K562 (cell line): ENCODE data around the gene FNBP1. TPM values are rescaled to one million over a fixed set of nuclear protein-coding genes. Genes with fewer than 3 reads are reported as not detected.

Experiments
- ATAC-seq: fragments of 200-7000 bp; cut with Tn5 transposase; 3 replicates; pipeline ENCODE4 v1.9.1; 2020; ENCODE audit warnings: moderate library complexity
- BruUV-seq: library from RNA; stranded (reverse); fragments of 400-500 nt; replicated peaks from 2 replicates; lab custom pipeline; 2021; lab: Mats Ljungman, UMichigan
- CTCF ChIA-PET: fragments of 300-600 bp; formaldehyde crosslinking; extraction: SDS; loops from one replicate; lab custom pipeline; 2021; ENCODE audit warnings: low intra/inter-chr PET ratio; lab: Yijun Ruan, JAX
- POLR2A ChIA-PET: fragments of 300-600, 350-650 bp; sonication (Branson Sonifier 250); formaldehyde crosslinking; extraction: SDS; loops from one replicate; lab custom pipeline; 2021; ENCODE audit warnings: antibody characterized with exemption, inconsistent platforms; lab: Yijun Ruan, JAX
- DNase-seq, 4 experiments: peaks; one replicate each; pipeline versions ENCODE4 v3.0.0 to v3.0.0-alpha.2; 2011 to 2018; ENCODE audit warnings: low spot score in 3 of 4, mixed read lengths in 3 of 4; ENCODE audit errors: extremely low read depth in 1 of 4
- FAIRE-seq: peaks from 2 replicates; lab custom pipeline; 2011; peaks lifted over from hg19 to GRCh38; lab: Jason Lieb, UNC
- H2AFZ ChIP-seq: 2 replicates; pipeline ENCODE4 v1.6.0; 2011; ENCODE audit warnings: low read depth, low read length, control low read depth, inconsistent platforms
- H3K27ac ChIP-seq: fragments of 200-600 bp; 3 replicates; pipeline ENCODE4 v1.8.0; 2011; ENCODE audit warnings: low read depth, mild to moderate bottlenecking, control low read depth, inconsistent platforms, low read length, moderate library complexity, mixed read lengths; ENCODE audit errors: extremely low read depth
- H3K27me3 ChIP-seq, 2 experiments: fragments of 300-600 bp in 1 of 2; 2 replicates in 1 of 2; 3 replicates in 1 of 2; pipeline versions ENCODE4 v1.6.0 to v1.8.0; 2011; ENCODE audit warnings: inconsistent platforms in 2 of 2, low read length in 2 of 2, mild to moderate bottlenecking in 1 of 2, mixed read lengths in 1 of 2, moderate library complexity in 1 of 2; ENCODE audit not compliant: control insufficient read depth in 2 of 2, insufficient read depth in 2 of 2
- H3K36me3 ChIP-seq: fragments of 300-600 bp; 3 replicates; pipeline ENCODE4 v1.8.0; 2011; ENCODE audit warnings: mild to moderate bottlenecking, low read length, inconsistent platforms; ENCODE audit not compliant: control insufficient read depth, insufficient read depth
- H3K4me1 ChIP-seq, 2 experiments: fragments of 200-600 bp in 1 of 2; replicated peaks in 1 of 2; 2 replicates in 1 of 2; 3 replicates in 1 of 2; pipeline versions ENCODE4 v1.5.1 to v1.8.0; 2011; ENCODE audit warnings: inconsistent platforms in 2 of 2, low read length in 2 of 2, mild to moderate bottlenecking in 1 of 2, mixed read lengths in 1 of 2, moderate library complexity in 1 of 2; ENCODE audit not compliant: control insufficient read depth in 2 of 2, insufficient read depth in 2 of 2
- H3K4me2 ChIP-seq: 2 replicates; pipeline ENCODE4 v1.6.1; 2011; ENCODE audit warnings: low read length, control low read depth, inconsistent platforms, mixed read lengths; ENCODE audit not compliant: insufficient read depth
- H3K4me3 ChIP-seq: fragments of 200-600 bp; sonication (generic), shearing (Covaris generic); 2 replicates; pipeline ENCODE4 v1.5.1; 2016; ENCODE audit warnings: control low read depth, inconsistent platforms
- H3K79me2 ChIP-seq: fragments of 200-600 bp; 3 replicates; pipeline ENCODE4 v1.8.0; 2011; ENCODE audit warnings: low read length, inconsistent platforms; ENCODE audit not compliant: control insufficient read depth, insufficient read depth
- H3K9ac ChIP-seq, 2 experiments: 2 replicates each; pipeline versions ENCODE4 v1.6.0 to v1.6.1; 2011; ENCODE audit warnings: low read depth in 2 of 2, low read length in 2 of 2, control low read depth in 1 of 2, inconsistent platforms in 1 of 2, mild to moderate bottlenecking in 1 of 2, mixed read lengths in 1 of 2; ENCODE audit not compliant: insufficient read depth in 1 of 2
- H3K9me1 ChIP-seq: one replicate; pipeline ENCODE4 v1.6.0; 2011; ENCODE audit warnings: inconsistent platforms, mild to moderate bottlenecking, low read length, moderate library complexity; ENCODE audit not compliant: control insufficient read depth, insufficient read depth
- H3K9me3 ChIP-seq: replicated peaks from 2 replicates; pipeline ENCODE4 v1.5.1; 2011; ENCODE audit warnings: low read depth, low read length, inconsistent platforms; ENCODE audit not compliant: control insufficient read depth, insufficient read depth
- H4K20me1 ChIP-seq: replicated peaks from 2 replicates; pipeline ENCODE4 v1.6.1; 2011; ENCODE audit warnings: low read length, inconsistent platforms, mixed read lengths; ENCODE audit not compliant: control insufficient read depth, insufficient read depth
- BHLHE40 ChIP-seq: IDR thresholded peaks from 2 replicates; pipeline ENCODE4 v1.6.1; 2011; ENCODE audit warnings: low read length, improper control_type of control experiment
- EHMT2 ChIP-seq: fragments of 450-650 bp; IDR thresholded peaks from 2 replicates; pipeline ENCODE4 v1.6.1; 2018; ENCODE audit warnings: antibody characterized with exemption
- EZH2 ChIP-seq: IDR thresholded peaks from 2 replicates; pipeline ENCODE4 v1.6.1; 2012; ENCODE audit warnings: low read depth, mild to moderate bottlenecking, inconsistent platforms, low read length, borderline replicate concordance
- FIP1L1 ChIP-seq: fragments of 200-400 bp; formaldehyde crosslinking; IDR thresholded peaks from 2 replicates; pipeline ENCODE4 v1.6.1; 2018; ENCODE audit warnings: mild to moderate bottlenecking, low read depth, low read length; ENCODE audit not compliant: poor library complexity, severe bottlenecking
- FOS ChIP-seq: IDR thresholded peaks from 3 replicates; pipeline ENCODE4 v1.6.1; 2011; ENCODE audit not compliant: insufficient read length; ENCODE audit errors: extremely low read depth
- GATAD2B ChIP-seq: fragments of 450-650 bp; IDR thresholded peaks from 2 replicates; pipeline ENCODE4 v1.6.1; 2017; ENCODE audit warnings: mild to moderate bottlenecking, borderline replicate concordance
- HNRNPK ChIP-seq: fragments of 200-400 bp; formaldehyde crosslinking; IDR thresholded peaks from one replicate; pipeline ENCODE4 v1.6.1; 2018; ENCODE audit warnings: mild to moderate bottlenecking, low read depth, low read length; ENCODE audit not compliant: poor library complexity, severe bottlenecking
- MYC ChIP-seq, 2 experiments: fragments of 250-450 bp in 1 of 2; sonication (Bioruptor Pico) in 1 of 2; IDR thresholded peaks; 2 replicates each; pipeline versions ENCODE4 v1.5.1 to v1.6.1; 2012 to 2021; ENCODE audit warnings: low read depth in 2 of 2, borderline replicate concordance in 1 of 2, improper control_type of control experiment in 1 of 2, low read length in 1 of 2, mild to moderate bottlenecking in 1 of 2, moderate library complexity in 1 of 2
- NFE2 ChIP-seq: IDR thresholded peaks from 2 replicates; pipeline ENCODE4 v1.6.1; 2014; ENCODE audit warnings: antibody characterized with exemption, low read depth
- PHB ChIP-seq: fragments of 250-450 bp; sonication (Bioruptor Pico); IDR thresholded peaks from 2 replicates; pipeline ENCODE4 v1.5.0; 2021
- PKNOX1 ChIP-seq: fragments of 450-650 bp; IDR thresholded peaks from 2 replicates; pipeline ENCODE4 v1.6.1; 2016
- RBBP5 ChIP-seq: fragments of 200-600 bp; sonication (generic); IDR thresholded peaks from 2 replicates; pipeline ENCODE4 v1.6.1; 2012; ENCODE audit warnings: borderline replicate concordance, mild to moderate bottlenecking, low read length, control low read depth, inconsistent platforms; ENCODE audit not compliant: insufficient read depth, poor library complexity, severe bottlenecking
- ZFPM2 ChIP-seq: fragments of 250-450 bp; sonication (Bioruptor Pico); IDR thresholded peaks from 2 replicates; pipeline ENCODE4 v1.5.1; 2022; ENCODE audit warnings: mild to moderate bottlenecking
- ZNF431 ChIP-seq: sonication (generic); formaldehyde crosslinking; IDR thresholded peaks from 2 replicates; pipeline ENCODE4 v1.8.0; 2022; ENCODE audit warnings: mild to moderate bottlenecking, missing genetic modification reagents
- ZNF592 ChIP-seq: fragments of 450-650 bp; IDR thresholded peaks from 2 replicates; pipeline ENCODE4 v1.6.1; 2017; ENCODE audit warnings: antibody characterized with exemption, mild to moderate bottlenecking
- ZNF644 ChIP-seq: fragments of 200-800 bp; sonication (Bioruptor generic); IDR thresholded peaks from 2 replicates; pipeline ENCODE4 v1.6.1; 2016; ENCODE audit warnings: low read depth, missing genetic modification characterization, missing compliant biosample characterization
- ZNF830 ChIP-seq: fragments of 250-450 bp; sonication (Bioruptor Pico); IDR thresholded peaks from 2 replicates; pipeline ENCODE4 v1.5.0; 2021; ENCODE audit warnings: mild to moderate bottlenecking
- WGBS: fragments of 100-300 bp; shearing (Covaris generic); methylation state at CpG from one replicate; pipeline ENCODE4 v1.1.6; 2016; ENCODE audit warnings: low coverage, mixed read lengths; ENCODE audit not compliant: insufficient coverage; ENCODE audit errors: missing lambda C conversion rate; 5-methylcytosine and 5-hydroxymethylcytosine counted together
- in situ Hi-C: fragments of 300-500 bp; cut with MboI; formaldehyde crosslinking; loops from 4 replicates; pipeline ENCODE4 v1.15.0; 2018; ENCODE audit warnings: inconsistent platforms, mixed read lengths
- intact Hi-C: fragments of 100-400 bp; cut with micrococcal nuclease; formaldehyde crosslinking; loops from 2 replicates; pipeline ENCODE4 v1.14.2; 2022
- polyA plus RNA-seq, 8 experiments: library from polyadenylated mRNA; depleted of rRNA in 4 of 8; stranded (reverse) in 5 of 8; unstranded in 3 of 8; fragments of >200 nt; fragmentation: Nextera tagmentation in 2 of 8; fragmentation: Illumina TruSeq in 1 of 8; extraction: Ambion mirVana in 2 of 8; extraction: Trizol in 1 of 8; gene quantifications; 2 replicates each; pipeline versions ENCODE4 v1.2.1 to v1.2.3, GENCODE V29; 2011 to 2014; ENCODE audit warnings: inconsistent platforms in 1 of 8, missing spikeins in 1 of 8
- total RNA-seq, 7 experiments: library from RNA; depleted of rRNA in 6 of 7; stranded (reverse); fragments of >200 nt in 6 of 7; fragmentation: Illumina TruSeq in 2 of 7; extraction: Trizol in 2 of 7; gene quantifications; 2 replicates each; pipeline versions ENCODE4 v1.2.1 to v1.2.3, GENCODE V29; 2011 to 2021; ENCODE audit warnings: low replicate concordance in 1 of 7

Gene FNBP1
- total and polyA plus RNA-seq, 9 of the 15 experiments (the other 6 are each of a cell fraction or from before 2014, with no cell fraction given): 1.8 to 14.9 (median 7.6) TPM

DNA sequence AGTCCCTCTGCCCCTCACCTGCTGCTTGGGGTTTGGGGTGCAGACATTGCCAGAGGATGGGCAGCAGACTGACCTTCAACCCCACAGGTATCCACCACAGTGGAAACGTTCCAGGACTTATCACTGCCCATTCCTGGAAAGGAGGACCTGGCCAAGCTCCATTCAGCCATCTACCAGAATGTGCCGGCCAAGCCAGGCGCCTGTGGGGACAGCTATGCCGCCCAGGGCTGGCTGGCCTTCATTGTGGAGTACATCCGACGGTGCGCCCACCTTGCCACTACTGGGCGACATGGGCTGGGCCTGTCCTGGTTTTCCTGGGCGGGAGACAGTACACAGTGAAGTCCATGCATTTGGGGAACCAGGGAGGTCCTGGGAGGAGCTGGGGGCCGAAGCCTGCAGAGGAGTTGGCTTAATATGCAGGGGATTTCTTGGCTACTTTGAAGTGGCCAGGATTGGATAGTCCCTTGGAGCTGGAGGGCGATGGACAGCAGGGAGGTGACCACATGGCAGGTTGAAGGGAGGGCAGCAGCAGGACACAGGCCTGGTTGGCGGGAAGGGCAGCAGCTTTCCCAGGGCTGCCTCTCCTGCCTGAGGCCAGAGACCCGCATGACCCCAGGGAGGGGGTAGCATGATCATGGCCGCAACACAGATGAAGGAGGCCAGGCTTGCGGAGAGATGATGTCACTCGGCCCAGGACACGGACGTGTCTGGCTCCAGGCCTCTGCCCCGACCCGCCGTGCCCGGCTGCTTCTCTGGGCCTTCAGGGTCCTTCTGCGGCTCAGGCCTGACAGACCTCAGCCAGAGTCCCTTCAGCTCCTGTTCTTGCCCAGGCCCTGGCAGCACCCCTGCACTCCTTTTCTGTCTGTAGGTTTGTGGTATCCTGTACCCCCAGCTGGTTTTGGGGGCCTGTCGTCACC, 173.1 kb downstream of the FNBP1 start:
- WGBS: 93% methylated on average over 24 of the region's 24 CpGs
- peaks cover 5 to 68% of the 10 kb centered on the region in 2 experiments for H3K4me1 ChIP-seq
- H3K79me2 ChIP-seq: no peaks in the 10 kb centered on the region
- H3K9me1 ChIP-seq: peaks cover 4% of the 10 kb centered on the region
- no peak overlapping the region for H3K4me3 ChIP-seq
- FAIRE-seq (no peak), ATAC-seq (no peak), DNase-seq (no peak)
- no peak overlapping the region for H2AFZ ChIP-seq
- no TSS peak for BruUV-seq
- peaks cover 91% of the 10 kb centered on the region for H3K36me3 ChIP-seq
- in situ Hi-C loops: no loop called here
- no peak overlapping the region for H3K27ac ChIP-seq
- CTCF ChIA-PET: no interaction called here
- peak overlapping the region in 1 of 2 experiments; percentile 41; a peak in 2 of 4 replicates for H3K9ac ChIP-seq
- intact Hi-C loops: no loop called here
- H3K4me2 ChIP-seq: no peak overlapping the region
- no peaks in the 10 kb centered on the region for H3K27me3 ChIP-seq
- POLR2A ChIA-PET: interaction anchor here (0.6 to 3.7 kb wide), 4 partner anchors 9 to 31 kb away, joined by 3 to 30 read pairs (median 4); no protein-coding TSS in a partner anchor
- H4K20me1 ChIP-seq: no peaks in the 10 kb centered on the region
- H3K9me3 ChIP-seq: no peaks in the 10 kb centered on the region
- no peak for TF ChIP-seq ZFPM2 (CRISPR knock-in tag)
- TF ChIP-seq ZNF830 (CRISPR knock-in tag): 0 out of 2 replicates have a peak, but pooled peaks have one; percentile 9
- TF ChIP-seq PKNOX1: no peak
- TF ChIP-seq RBBP5: no peak
- TF ChIP-seq ZNF592: no peak
- no peak for TF ChIP-seq BHLHE40
- no peak for TF ChIP-seq GATAD2B
- no peak for TF ChIP-seq MYC (IDR thresholded peaks at IDR 0.05; ENCODE audit: low read depth, low read length)
- TF ChIP-seq MYC (CRISPR knock-in tag; IDR thresholded peaks at IDR 0.05; ENCODE audit: borderline replicate concordance, low read depth): no peak
- no peak for TF ChIP-seq ZNF431
- TF ChIP-seq NFE2: no peak
- no peak for TF ChIP-seq EHMT2
- no peak for TF ChIP-seq FOS
- no peak for TF ChIP-seq HNRNPK
- no peak for TF ChIP-seq EZH2
- no peak for TF ChIP-seq ZNF644 (tag)
- no peak for TF ChIP-seq PHB (CRISPR knock-in tag)
- peak; percentile 59 for TF ChIP-seq FIP1L1
